Adrenal gland (tissue), 12 donors: ENCODE measurements around the gene AGPS. TPM values are rescaled to one million over a fixed set of nuclear protein-coding genes. Genes with fewer than 3 reads are reported as not detected.
"Not testable (repeated sequence)": the region's sequence is repeated elsewhere in the genome, so short reads cannot be mapped to it uniquely, and the experiment has no call there.

Source experiments
- DNase-seq, 7 donors: peaks; one replicate each; pipeline ENCODE4 v3.0.0-alpha.2; 2019 to 2020
- H3K27ac ChIP-seq, 5 donors: fragments of 200-600 bp; sonication (generic) in 4 of 5; 1 replicate in 3 of 5; 2 replicates in 2 of 5; pipeline versions ENCODE4 v1.5.1 to v1.8.0; 2016 to 2020; ENCODE audit warnings: mild to moderate bottlenecking in 1 of 5
- H3K27me3 ChIP-seq: fragments of 200-600 bp; 2 replicates; pipeline ENCODE4 v1.8.0; 2021
- H3K36me3 ChIP-seq, 2 donors: fragments of 200-600 bp; replicated peaks in 1 of 2; 1 replicate in 1 of 2; 2 replicates in 1 of 2; pipeline versions ENCODE4 v1.5.1 to v1.8.0; 2018 to 2022
- H3K4me1 ChIP-seq, 2 donors: fragments of 200-600 bp; replicated peaks in 1 of 2; 1 replicate in 1 of 2; 2 replicates in 1 of 2; pipeline versions ENCODE4 v1.5.1 to v1.8.0; 2018 to 2021
- H3K4me3 ChIP-seq, 4 donors: fragments of 200-600 bp; sonication (generic) in 3 of 4; one replicate each; pipeline ENCODE4 v1.5.1; 2016 to 2018
- H3K9me3 ChIP-seq, 3 donors: fragments of 200-600 bp; sonication (generic) in 1 of 3; replicated peaks in 1 of 3; 1 replicate in 2 of 3; 2 replicates in 1 of 3; pipeline versions ENCODE4 v1.5.1 to v1.8.0; 2016 to 2021
- POLR2A ChIP-seq, 2 donors: fragments of 450-650 bp; IDR thresholded peaks; one replicate each; pipeline ENCODE4 v1.6.1; 2017; ENCODE audit warnings: antibody characterized with exemption in 2 of 2, mild to moderate bottlenecking in 2 of 2, moderate library complexity in 1 of 2
- WGBS, 4 donors: extraction: QIAGEN DNeasy Blood & Tissue Kit in 2 of 4; methylation state at CpG; one replicate each; pipeline versions ENCODE4 v1.1.5 to v1.1.7; 2013 to 2017; 5-methylcytosine and 5-hydroxymethylcytosine counted together
- intact Hi-C, 2 donors: fragments of 100-400 bp; cut with DNase I; formaldehyde crosslinking; loops; one replicate each; pipeline versions ENCODE4 v1.14.1 to v1.15.0; 2022 to 2023
- polyA plus RNA-seq, 3 donors: library from polyadenylated mRNA; stranded (reverse); fragments of 200-250 nt in 2 of 3; fragments of 350-450 nt in 1 of 3; fragmentation: Illumina TruSeq in 1 of 3; extraction: RNeasy Lipid Tissue Mini Kit (QIAGEN cat#74804) in 1 of 3; gene quantifications; one replicate each; pipeline ENCODE4 v1.2.3, GENCODE V29; 2013 to 2014
- total RNA-seq, 9 donors: library from RNA; depleted of rRNA in 4 of 9; stranded (reverse); fragments of >200 nt in 4 of 9; fragments of 120-200 nt in 1 of 9; fragmentation: NEBNext Ultra II Directional in 1 of 9; extraction: Animal tissue kit (Norgen Biotek cat#: 25700) in 1 of 9; gene quantifications; one replicate each; pipeline versions ENCODE4 v1.1.0 to v1.2.4, GENCODE V29; 2013 to 2023
- TF ChIP-seq, protein P1 (sequence below), 6 experiments: fragments of 450-650 bp in 4 of 6; fragments of 200-600 bp in 2 of 6; sonication (generic) in 1 of 6; IDR thresholded peaks; 1 replicate in 5 of 6; 2 replicates in 1 of 6; pipeline versions ENCODE4 v1.5.1 to v1.8.0; 2016 to 2021; ENCODE audit warnings: antibody characterized with exemption in 6 of 6, mild to moderate bottlenecking in 2 of 6, moderate library complexity in 1 of 6
- donor health status: healthy with polysubstance abuse.
- donor health status: Bipolar disorder and iron deficiency.
- donor health status: DM: yes; HTN: yes; CAD: no.
- donor health status: DM: no; HTN: no; CAD: no.
- donor health status: DM: no; HTN: no; CAD: no.
- donor health status: DM: yes; HTN: yes; CAD: no.

Gene AGPS
- total and polyA plus RNA-seq, 12 donors: 3.8 to 43.1 (median 32.8) TPM

DNA sequence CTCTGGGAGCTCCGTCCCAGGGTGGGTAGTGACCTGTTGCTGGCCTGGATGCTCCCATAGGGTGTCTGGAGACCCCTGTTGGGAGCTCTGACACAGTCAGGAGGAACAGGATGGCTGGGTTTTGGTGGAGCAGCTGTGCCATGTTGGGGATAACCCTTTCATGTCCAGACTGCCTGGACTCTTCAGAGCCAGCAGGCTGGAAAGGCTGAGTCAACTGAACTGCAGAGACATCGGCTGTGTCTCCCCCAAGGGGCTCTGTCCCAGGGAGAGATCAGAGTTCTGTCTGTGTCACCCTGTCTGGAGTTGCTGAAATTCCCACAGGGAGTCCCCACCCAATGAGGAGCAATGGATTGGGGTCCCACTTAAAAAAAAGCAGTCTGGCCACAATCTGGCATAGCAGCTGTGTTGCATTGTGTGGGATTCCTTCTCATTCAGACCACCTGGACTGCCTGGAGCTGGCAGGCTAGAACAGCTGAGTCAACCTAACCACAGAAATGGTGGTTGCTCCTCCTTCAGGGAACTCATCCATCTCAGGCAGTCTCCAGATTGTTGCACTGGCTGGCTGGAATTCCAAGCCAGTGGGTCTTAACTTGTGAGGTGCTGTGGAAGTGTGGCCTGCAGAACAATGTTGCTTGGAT is 37.2 kb downstream of the AGPS start:
- TF ChIP-seq, protein P1, sequence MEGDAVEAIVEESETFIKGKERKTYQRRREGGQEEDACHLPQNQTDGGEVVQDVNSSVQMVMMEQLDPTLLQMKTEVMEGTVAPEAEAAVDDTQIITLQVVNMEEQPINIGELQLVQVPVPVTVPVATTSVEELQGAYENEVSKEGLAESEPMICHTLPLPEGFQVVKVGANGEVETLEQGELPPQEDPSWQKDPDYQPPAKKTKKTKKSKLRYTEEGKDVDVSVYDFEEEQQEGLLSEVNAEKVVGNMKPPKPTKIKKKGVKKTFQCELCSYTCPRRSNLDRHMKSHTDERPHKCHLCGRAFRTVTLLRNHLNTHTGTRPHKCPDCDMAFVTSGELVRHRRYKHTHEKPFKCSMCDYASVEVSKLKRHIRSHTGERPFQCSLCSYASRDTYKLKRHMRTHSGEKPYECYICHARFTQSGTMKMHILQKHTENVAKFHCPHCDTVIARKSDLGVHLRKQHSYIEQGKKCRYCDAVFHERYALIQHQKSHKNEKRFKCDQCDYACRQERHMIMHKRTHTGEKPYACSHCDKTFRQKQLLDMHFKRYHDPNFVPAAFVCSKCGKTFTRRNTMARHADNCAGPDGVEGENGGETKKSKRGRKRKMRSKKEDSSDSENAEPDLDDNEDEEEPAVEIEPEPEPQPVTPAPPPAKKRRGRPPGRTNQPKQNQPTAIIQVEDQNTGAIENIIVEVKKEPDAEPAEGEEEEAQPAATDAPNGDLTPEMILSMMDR (IDR thresholded peaks at IDR 0.05): no peak
- TF ChIP-seq POLR2A (IDR thresholded peaks at IDR 0.05): no peak
- 89 to 97% (median 96%) methylated on average over 1 to 2 of the region's 2 CpGs for WGBS, 4 donors
- no peak overlapping the region for H3K27ac ChIP-seq
- DNase-seq: no peak
- H3K4me1 ChIP-seq: no peaks in the 10 kb centered on the region
- H3K9me3 ChIP-seq: peaks cover 4 to 15% (median 6%) of the 10 kb centered on the region in 3 donors
- intact Hi-C loops: no loop called here
- no peaks in the 10 kb centered on the region for H3K36me3 ChIP-seq
- no peaks in the 10 kb centered on the region for H3K27me3 ChIP-seq
- no peak overlapping the region for H3K4me3 ChIP-seq

- WGBS, 4 donors: 72 to 96% (median 73%) methylated on average over 4 of the region's 4 CpGs
- intact Hi-C loops: no loop called here
- H3K9me3 ChIP-seq: peaks cover 4 to 15% (median 6%) of the 10 kb centered on the region in 3 donors
- H3K4me3 ChIP-seq: no peak overlapping the region
- no peak for DNase-seq
- H3K27ac ChIP-seq: no peak overlapping the region
- H3K4me1 ChIP-seq: no peaks in the 10 kb centered on the region
- TF ChIP-seq, protein P1 (IDR thresholded peaks at IDR 0.05): no peak
- TF ChIP-seq POLR2A (IDR thresholded peaks at IDR 0.05): no peak
- no peaks in the 10 kb centered on the region for H3K27me3 ChIP-seq
- no peaks in the 10 kb centered on the region for H3K36me3 ChIP-seq
Measured at GRCh38 chr2:177430411-177430810, 37.8 kb downstream of the AGPS start.

DNA sequence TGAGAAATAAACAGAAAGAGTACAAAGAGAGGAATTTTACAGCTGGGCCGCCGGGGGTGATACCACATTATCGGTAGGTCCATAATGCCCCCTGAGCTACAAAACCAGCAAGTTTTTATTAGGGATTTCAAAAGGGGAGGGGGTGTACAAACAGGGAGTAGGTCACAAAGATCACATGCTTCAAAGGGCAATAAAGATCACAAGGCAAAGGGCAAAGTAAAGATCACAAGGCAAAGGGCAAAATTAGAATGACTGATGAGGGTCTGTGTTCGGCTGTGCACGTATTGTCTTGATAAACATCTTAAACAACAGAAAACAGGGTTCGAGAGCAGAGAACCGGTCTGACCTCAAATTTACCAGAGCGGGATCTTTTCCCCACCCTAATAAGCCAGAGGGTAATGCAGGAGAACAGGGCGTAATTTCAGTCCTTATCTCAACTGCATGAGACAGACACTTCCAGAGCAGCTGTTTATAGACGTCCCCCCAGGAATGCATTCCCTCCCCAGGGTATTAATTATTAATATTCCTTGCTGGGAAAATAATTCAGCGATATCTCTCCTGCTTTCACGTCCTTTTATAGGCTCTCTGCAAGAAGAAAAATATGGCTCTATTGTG is 38.6 kb downstream of the AGPS start:
- H3K9me3 ChIP-seq: peaks cover 4 to 15% (median 6%) of the 10 kb centered on the region in 3 donors
- H3K27me3 ChIP-seq, H3K4me3 ChIP-seq, H3K4me1 ChIP-seq, DNase-seq, H3K36me3 ChIP-seq, H3K27ac ChIP-seq, intact Hi-C loops: not testable (repeated sequence)
- WGBS, 4 donors: 91 to 98% (median 96%) methylated on average over 12 of the region's 12 CpGs

- intact Hi-C loops: no loop called here
- Histone ChIP-seq H3K4me3 (no peak overlapping the region), H3K27me3 (no peaks in the 10 kb centered on the region), H3K4me1 (no peaks in the 10 kb centered on the region), H3K36me3 (no peaks in the 10 kb centered on the region), H3K27ac (no peak overlapping the region), H3K9me3 (peaks cover 4 to 15% (median 6%) of the 10 kb centered on the region in 3 donors)
- WGBS, 4 donors: 80 to 87% (median 83%) methylated on average over 1 of the region's 1 CpG
- DNase-seq: no peak
- TF ChIP-seq, protein P1 (IDR thresholded peaks at IDR 0.05): no peak
- no peak for TF ChIP-seq POLR2A (IDR thresholded peaks at IDR 0.05)
Measured at GRCh38 chr2:177432703-177433102, 40.1 kb downstream of the AGPS start.

- no peaks in the 10 kb centered on the region for H3K27me3 ChIP-seq
- TF ChIP-seq, protein P1 (IDR thresholded peaks at IDR 0.05): no peak
- no peak for TF ChIP-seq POLR2A (IDR thresholded peaks at IDR 0.05)
- no peaks in the 10 kb centered on the region for H3K36me3 ChIP-seq
- no peak overlapping the region for H3K27ac ChIP-seq
- H3K9me3 ChIP-seq: peaks cover 4 to 15% (median 6%) of the 10 kb centered on the region in 3 donors
- DNase-seq: no peak
- WGBS, 4 donors: 94 to 100% (median 96%) methylated on average over 1 of the region's 1 CpG
- no peaks in the 10 kb centered on the region for H3K4me1 ChIP-seq
- intact Hi-C loops: no loop called here
- H3K4me3 ChIP-seq: no peak overlapping the region
Measured at GRCh38 chr2:177433402-177433801, 40.8 kb downstream of the AGPS start.
